ENCODE measurements around the gene CD244. TPM values are rescaled to one million over a fixed set of nuclear protein-coding genes. Genes with fewer than 3 reads are reported as not detected.

CD244 gene
- total RNA-seq, 1 experiment from 2014 or later, result not detected

GRCh38 chr1:160855181-160855981 lies 7.3 kb downstream of the CD244 start:
- TF ChIP-seq CTCF (IDR thresholded peaks at IDR 0.05; ENCODE audit: unreplicated experiment), result no peak
- H3K27ac Mint-ChIP-seq (ENCODE audit: unreplicated experiment), result no peak overlapping the region
- intact Hi-C loops (cut with micrococcal nuclease; ENCODE audit: unreplicated experiment), result no loop called here
- H3K4me3 Mint-ChIP-seq (ENCODE audit: low read depth, unreplicated experiment), result no peak overlapping the region
- no TSS peak for BruUV-seq (replicated peaks)
- H3K9me3 Mint-ChIP-seq (ENCODE audit: low read depth, unreplicated experiment), result no peaks in the 10 kb centered on the region
- DNase-seq, result no peak
- CTCF ChIA-PET, result no interaction called here
- H3K36me3 Mint-ChIP-seq (ENCODE audit: insufficient read depth, unreplicated experiment), result no peaks in the 10 kb centered on the region
- peaks cover 13% of the 10 kb centered on the region for H3K27me3 Mint-ChIP-seq (ENCODE audit: unreplicated experiment)
- no peaks in the 10 kb centered on the region for H3K4me1 Mint-ChIP-seq (ENCODE audit: low read depth, unreplicated experiment)

- CTCF ChIA-PET, result interaction anchor here (0.7 kb wide), 1 partner anchor 12 kb away, joined by 6 read pairs; no protein-coding TSS in a partner anchor
- no peak for TF ChIP-seq CTCF (IDR thresholded peaks at IDR 0.05; ENCODE audit: unreplicated experiment)
- intact Hi-C loops (cut with micrococcal nuclease; ENCODE audit: unreplicated experiment), result no loop called here
- DNase-seq, result no peak
- Mint-ChIP-seq H3K36me3 (ENCODE audit: insufficient read depth, unreplicated experiment) (no peaks in the 10 kb centered on the region), H3K27me3 (ENCODE audit: unreplicated experiment) (peaks cover 8% of the 10 kb centered on the region), H3K27ac (ENCODE audit: unreplicated experiment) (no peak overlapping the region), H3K4me3 (ENCODE audit: low read depth, unreplicated experiment) (no peak overlapping the region), H3K4me1 (ENCODE audit: low read depth, unreplicated experiment) (no peaks in the 10 kb centered on the region), H3K9me3 (ENCODE audit: low read depth, unreplicated experiment) (no peaks in the 10 kb centered on the region)
- BruUV-seq (replicated peaks), result no TSS peak
Measured at GRCh38 chr1:160853754-160854153, 8.9 kb downstream of the CD244 start.

DNA sequence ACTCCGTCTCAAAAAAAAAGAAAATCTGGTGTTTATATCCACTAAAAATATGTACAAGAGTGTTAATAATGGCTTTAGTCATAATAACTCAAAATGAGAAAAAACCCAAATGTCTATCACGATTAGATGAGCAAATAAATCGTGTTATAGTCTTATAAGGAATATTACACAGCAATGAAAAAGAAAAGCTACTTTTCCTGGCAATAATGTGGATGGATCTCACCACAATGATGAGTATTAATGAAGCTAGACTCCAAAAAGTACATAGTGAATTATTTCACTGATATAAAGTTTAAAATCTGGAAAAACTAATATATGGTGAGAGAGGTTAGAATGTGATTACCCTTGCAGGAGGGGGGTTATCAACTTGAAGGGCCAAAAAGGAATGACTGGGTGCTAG lies 9.7 kb downstream of the CD244 start:
- no peak for DNase-seq
- Mint-ChIP-seq H3K4me3 (ENCODE audit: low read depth, unreplicated experiment) (no peak overlapping the region), H3K4me1 (ENCODE audit: low read depth, unreplicated experiment) (no peaks in the 10 kb centered on the region), H3K9me3 (ENCODE audit: low read depth, unreplicated experiment) (peaks cover 2% of the 10 kb centered on the region), H3K27me3 (ENCODE audit: unreplicated experiment) (peaks cover 9% of the 10 kb centered on the region), H3K27ac (ENCODE audit: unreplicated experiment) (no peak overlapping the region), H3K36me3 (ENCODE audit: insufficient read depth, unreplicated experiment) (no peaks in the 10 kb centered on the region)
- no TSS peak for BruUV-seq (replicated peaks)
- intact Hi-C loops (cut with micrococcal nuclease; ENCODE audit: unreplicated experiment), result no loop called here
- CTCF ChIA-PET, result interaction anchor here (0.7 kb wide), 1 partner anchor 12 kb away, joined by 6 read pairs; no protein-coding TSS in a partner anchor
- TF ChIP-seq CTCF (IDR thresholded peaks at IDR 0.05; ENCODE audit: unreplicated experiment), result no peak

DNA sequence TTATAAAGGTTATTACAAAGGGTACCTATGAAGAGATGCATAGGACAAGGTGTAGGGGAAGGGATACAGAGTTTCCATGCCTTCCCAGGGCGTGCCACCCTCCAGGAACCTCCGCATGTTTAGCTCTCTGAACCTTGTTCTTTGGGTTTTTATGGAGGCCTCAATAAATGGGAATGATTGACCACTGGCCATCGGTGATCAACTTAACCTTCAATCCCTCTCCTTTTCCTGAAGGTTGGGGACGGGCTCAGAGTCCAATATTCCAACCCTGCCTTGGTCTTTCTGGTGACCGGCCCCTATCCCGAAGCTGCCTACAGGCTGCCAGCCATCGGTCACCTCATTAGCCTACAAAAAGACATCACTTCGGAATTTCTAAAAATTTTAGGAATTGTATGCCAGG lies 11.7 kb downstream of the CD244 start:
- Mint-ChIP-seq H3K4me3 (ENCODE audit: low read depth, unreplicated experiment) (no peak overlapping the region), H3K4me1 (ENCODE audit: low read depth, unreplicated experiment) (no peaks in the 10 kb centered on the region), H3K9me3 (ENCODE audit: low read depth, unreplicated experiment) (peaks cover 2% of the 10 kb centered on the region), H3K27ac (ENCODE audit: unreplicated experiment) (no peak overlapping the region), H3K27me3 (ENCODE audit: unreplicated experiment) (peaks cover 19% of the 10 kb centered on the region), H3K36me3 (ENCODE audit: insufficient read depth, unreplicated experiment) (no peaks in the 10 kb centered on the region)
- CTCF ChIA-PET, result interaction anchor here (1.0 kb wide), 1 partner anchor 101 kb away, joined by 3 read pairs; no protein-coding TSS in a partner anchor
- BruUV-seq (replicated peaks), result no TSS peak
- intact Hi-C loops (cut with micrococcal nuclease; ENCODE audit: unreplicated experiment), result no loop called here
- DNase-seq, result no peak
- TF ChIP-seq CTCF (IDR thresholded peaks at IDR 0.05; ENCODE audit: unreplicated experiment), result no peak
